MG63 (cell line): ENCODE results near the gene CD1E. TPM values are rescaled to one million over a fixed set of nuclear protein-coding genes. Genes with fewer than 3 reads are reported as not detected.
"Not testable (repeated sequence)": the region's sequence is repeated elsewhere in the genome, so short reads cannot be mapped to it uniquely, and the experiment has no call there.

Experiments used
- DNase-seq: peaks from one replicate; pipeline ENCODE4 v3.0.0-alpha.2; 2020
- H3K27me3 ChIP-seq: fragments of 250-450 bp; sonication (Bioruptor Pico); 2 replicates; pipeline ENCODE4 v1.5.1; 2020; ENCODE audit warnings: mild to moderate bottlenecking, moderate library complexity
- H3K36me3 ChIP-seq: fragments of 250-450 bp; sonication (Bioruptor Pico); 2 replicates; pipeline ENCODE4 v1.5.1; 2020; ENCODE audit warnings: mild to moderate bottlenecking, moderate library complexity
- H3K4me3 ChIP-seq: fragments of 250-450 bp; sonication (Bioruptor Pico); 2 replicates; pipeline ENCODE4 v1.5.1; 2020; ENCODE audit warnings: mild to moderate bottlenecking, moderate library complexity
- H3K9me3 ChIP-seq: fragments of 250-450 bp; sonication (Bioruptor Pico); 2 replicates; pipeline ENCODE4 v1.5.1; 2020; ENCODE audit warnings: mild to moderate bottlenecking, moderate library complexity
- total RNA-seq: library from RNA; depleted of rRNA; stranded (reverse); fragments of >200 nt; shearing (Covaris generic); gene quantifications from 2 replicates; pipeline ENCODE4 v1.2.3, GENCODE V29; 2014; ENCODE audit warnings: low replicate concordance; rRNA removed

Gene CD1E
- total RNA-seq: not detected in 2 replicates

- Histone ChIP-seq H3K4me3 (no peak within 1 kb of the TSS), H3K27me3 (no peaks in the 10 kb centered on the region), H3K9me3 (no peaks in the 10 kb centered on the region), H3K36me3 (no peaks in the 10 kb centered on the region)
- no peak for DNase-seq
Measured at GRCh38 chr1:158353303-158354075, at the start of gene CD1E. Gene CD1E (plus strand): TSS chr1:158353894. CDS start chr1:158353989, 95 bp downstream.

- Histone ChIP-seq H3K36me3 (no peaks in the 10 kb centered on the region), H3K4me3 (no peak overlapping the region), H3K27me3 (no peaks in the 10 kb centered on the region), H3K9me3 (peaks cover 2% of the 10 kb centered on the region; the same call in 1 of the 2 replicates)
- DNase-seq: no peak
Measured at GRCh38 chr1:158310623-158311022, 43.1 kb upstream of the CD1E start.

- Histone ChIP-seq H3K4me3 (no peak overlapping the region), H3K27me3 (no peaks in the 10 kb centered on the region), H3K36me3 (no peaks in the 10 kb centered on the region), H3K9me3 (peaks cover 2% of the 10 kb centered on the region; the same call in 1 of the 2 replicates)
- no peak for DNase-seq
Measured at GRCh38 chr1:158311066-158311465, 42.6 kb upstream of the CD1E start.

- H3K27me3 ChIP-seq: no peaks in the 10 kb centered on the region
- no peaks in the 10 kb centered on the region for H3K9me3 ChIP-seq
- DNase-seq: no peak
- H3K36me3 ChIP-seq: no peaks in the 10 kb centered on the region
- no peak overlapping the region for H3K4me3 ChIP-seq
Measured at GRCh38 chr1:158323866-158324265, 29.8 kb upstream of the CD1E start.

GRCh38 chr1:158324395-158324794, 29.3 kb upstream of the CD1E start:
- Histone ChIP-seq H3K4me3 (no peak overlapping the region), H3K36me3 (no peaks in the 10 kb centered on the region), H3K9me3 (no peaks in the 10 kb centered on the region), H3K27me3 (no peaks in the 10 kb centered on the region)
- DNase-seq: no peak

- Histone ChIP-seq H3K27me3 (no peaks in the 10 kb centered on the region), H3K36me3 (no peaks in the 10 kb centered on the region), H3K9me3 (no peaks in the 10 kb centered on the region), H3K4me3 (no peak overlapping the region)
- no peak for DNase-seq
Measured at GRCh38 chr1:158327481-158327880, 26.2 kb upstream of the CD1E start.

- no peaks in the 10 kb centered on the region for H3K36me3 ChIP-seq
- no peaks in the 10 kb centered on the region for H3K27me3 ChIP-seq
- no peak overlapping the region for H3K4me3 ChIP-seq
- no peak for DNase-seq
- no peaks in the 10 kb centered on the region for H3K9me3 ChIP-seq
Measured at GRCh38 chr1:158328426-158328825, 25.3 kb upstream of the CD1E start.

GRCh38 chr1:158329300-158329699, 24.4 kb upstream of the CD1E start:
- no peaks in the 10 kb centered on the region for H3K9me3 ChIP-seq

GRCh38 chr1:158329733-158330132, 24.0 kb upstream of the CD1E start:
- H3K9me3 ChIP-seq: no peaks in the 10 kb centered on the region
- H3K27me3 ChIP-seq: no peaks in the 10 kb centered on the region
- no peaks in the 10 kb centered on the region for H3K36me3 ChIP-seq
- H3K4me3 ChIP-seq: no peak overlapping the region
- no peak for DNase-seq

More at GRCh38 chr1:158329300-158329699, 24.4 kb upstream of the CD1E start:
- H3K27me3 ChIP-seq: no peaks in the 10 kb centered on the region
- no peak overlapping the region for H3K4me3 ChIP-seq
- H3K36me3 ChIP-seq: no peaks in the 10 kb centered on the region
- DNase-seq: no peak

- Histone ChIP-seq H3K9me3 (no peaks in the 10 kb centered on the region), H3K27me3 (no peaks in the 10 kb centered on the region), H3K36me3 (no peaks in the 10 kb centered on the region), H3K4me3 (no peak overlapping the region)
- DNase-seq: no peak
Measured at GRCh38 chr1:158330391-158331105, 23.1 kb upstream of the CD1E start.

GRCh38 chr1:158331106-158331425, 22.6 kb upstream of the CD1E start:
- no peaks in the 10 kb centered on the region for H3K36me3 ChIP-seq
- no peaks in the 10 kb centered on the region for H3K27me3 ChIP-seq
- no peak for DNase-seq
- no peak overlapping the region for H3K4me3 ChIP-seq
- no peaks in the 10 kb centered on the region for H3K9me3 ChIP-seq

GRCh38 chr1:158331481-158332150, 22.1 kb upstream of the CD1E start, which contains the start of gene CD1B:
Gene CD1B (minus strand): TSS chr1:158331531. CDS start chr1:158331423, 108 bp downstream.
- no peaks in the 10 kb centered on the region for H3K27me3 ChIP-seq
- H3K9me3 ChIP-seq: no peaks in the 10 kb centered on the region
- DNase-seq: no peak
- no peaks in the 10 kb centered on the region for H3K36me3 ChIP-seq
- H3K4me3 ChIP-seq: no peak within 1 kb of the TSS

GRCh38 chr1:158333405-158334155, 20.1 kb upstream of the CD1E start:
- Histone ChIP-seq H3K4me3 (no peak overlapping the region), H3K27me3 (no peaks in the 10 kb centered on the region; the same call in 1 of the 2 replicates), H3K36me3 (no peaks in the 10 kb centered on the region), H3K9me3 (no peaks in the 10 kb centered on the region)
- DNase-seq: no peak

- DNase-seq: no peak
- no peaks in the 10 kb centered on the region; the same call in 1 of the 2 replicates for H3K27me3 ChIP-seq
- H3K36me3 ChIP-seq: no peaks in the 10 kb centered on the region
- no peak overlapping the region for H3K4me3 ChIP-seq
- no peaks in the 10 kb centered on the region for H3K9me3 ChIP-seq
Measured at GRCh38 chr1:158334526-158335212, 19.0 kb upstream of the CD1E start.

GRCh38 chr1:158335213-158335532, 18.5 kb upstream of the CD1E start:
- Histone ChIP-seq H3K9me3 (no peaks in the 10 kb centered on the region), H3K27me3 (no peaks in the 10 kb centered on the region; the same call in 1 of the 2 replicates), H3K36me3 (no peaks in the 10 kb centered on the region), H3K4me3 (no peak overlapping the region)
- no peak for DNase-seq

- not testable (repeated sequence) for DNase-seq, H3K27me3 ChIP-seq, H3K36me3 ChIP-seq, H3K4me3 ChIP-seq, H3K9me3 ChIP-seq
Measured at GRCh38 chr1:158336413-158336812, 17.3 kb upstream of the CD1E start.
